H1 (cell line): ENCODE measurements around the gene NOTCH4. TPM values are rescaled to one million over a fixed set of nuclear protein-coding genes. Genes with fewer than 3 reads are reported as not detected.

ENCODE experiments used
- CTCF ChIA-PET: fragments of 300-600 bp; sonication (Branson Sonifier 250); formaldehyde crosslinking; loops from one replicate; lab custom pipeline; 2021; ENCODE audit not compliant: partially characterized antibody; lab: Charles Lee
- POLR2A ChIA-PET: fragments of 300-600 bp; sonication (Branson Sonifier 250); formaldehyde crosslinking; loops from one replicate; lab custom pipeline; 2021; ENCODE audit warnings: inconsistent platforms; ENCODE audit not compliant: partially characterized antibody; lab: Charles Lee
- DNase-seq, 2 experiments: peaks; one replicate each; pipeline versions ENCODE4 v3.0.0 to v3.0.0-alpha.2; 2010 to 2022; ENCODE audit warnings: low spot score in 2 of 2, low read depth in 1 of 2, mixed read lengths in 1 of 2
- FAIRE-seq: peaks from 2 replicates; lab custom pipeline; 2011; peaks lifted over from hg19 to GRCh38; lab: Jason Lieb, UNC
- H2AFZ ChIP-seq: 2 replicates; pipeline ENCODE4 v1.8.1; 2012; ENCODE audit warnings: low read length, inconsistent platforms
- H2AK5ac ChIP-seq: 2 replicates; pipeline ENCODE4 v1.6.1; 2013; ENCODE audit warnings: low read depth, low read length
- H2BK120ac ChIP-seq: replicated peaks from 2 replicates; pipeline ENCODE3; 2013; ENCODE audit warnings: low read depth, low read length, inconsistent platforms
- H2BK12ac ChIP-seq: 2 replicates; pipeline ENCODE4 v1.6.1; 2013; ENCODE audit warnings: low read depth, low read length
- H2BK15ac ChIP-seq: 2 replicates; pipeline ENCODE4 v1.6.1; 2013; ENCODE audit warnings: low read length
- H2BK20ac ChIP-seq: 2 replicates; pipeline ENCODE4 v1.6.1; 2013; ENCODE audit warnings: low read length
- H2BK5ac ChIP-seq: 2 replicates; pipeline ENCODE4 v1.6.1; 2013; ENCODE audit warnings: low read depth, low read length
- H3K14ac ChIP-seq: 2 replicates; pipeline ENCODE4 v1.6.1; 2013; ENCODE audit warnings: inconsistent platforms; ENCODE audit not compliant: insufficient read length
- H3K18ac ChIP-seq: 2 replicates; pipeline ENCODE4 v1.6.1; 2013; ENCODE audit warnings: low read length; ENCODE audit errors: extremely low read depth
- H3K23ac ChIP-seq: 2 replicates; pipeline ENCODE4 v1.6.1; 2013; ENCODE audit warnings: inconsistent platforms; ENCODE audit not compliant: insufficient read length
- H3K23me2 ChIP-seq: 2 replicates; pipeline ENCODE4 v1.6.1; 2013; ENCODE audit warnings: low read depth, low read length
- H3K27ac ChIP-seq: 2 replicates; pipeline ENCODE4 v1.6.1; 2011; ENCODE audit warnings: low read depth, low read length, inconsistent platforms
- H3K27me3 ChIP-seq, 4 experiments: replicated peaks in 1 of 4; 1 replicate in 1 of 4; 2 replicates in 3 of 4; pipeline versions ENCODE4 v1.6.1 to v1.8.1; 2011 to 2013; ENCODE audit warnings: low read length in 3 of 4, mild to moderate bottlenecking in 3 of 4, inconsistent platforms in 2 of 4, mixed read lengths in 2 of 4, moderate library complexity in 1 of 4; ENCODE audit not compliant: control insufficient read depth in 3 of 4, insufficient read depth in 3 of 4; ENCODE audit errors: extremely low read depth in 1 of 4
- H3K36me3 ChIP-seq, 4 experiments: 2 replicates each; pipeline versions ENCODE4 v1.6.1 to v1.8.1; 2011 to 2013; ENCODE audit warnings: mild to moderate bottlenecking in 4 of 4, low read length in 3 of 4, moderate library complexity in 2 of 4, control low read depth in 1 of 4, inconsistent platforms in 1 of 4; ENCODE audit not compliant: insufficient read depth in 4 of 4, control insufficient read depth in 2 of 4
- H3K4ac ChIP-seq: replicated peaks from 2 replicates; pipeline ENCODE3; 2013; ENCODE audit warnings: low read length, low read depth, mixed read lengths, inconsistent platforms; ENCODE audit not compliant: insufficient read length
- H3K4me1 ChIP-seq, 4 experiments: replicated peaks in 1 of 4; 1 replicate in 1 of 4; 2 replicates in 3 of 4; pipeline versions ENCODE4 v1.6.1 to v1.8.1; 2011 to 2013; ENCODE audit warnings: low read length in 3 of 4, inconsistent platforms in 2 of 4, mixed read lengths in 1 of 4; ENCODE audit not compliant: insufficient read depth in 4 of 4, control insufficient read depth in 3 of 4
- H3K4me2 ChIP-seq, 2 experiments: 2 replicates each; pipeline versions ENCODE4 v1.6.1 to v1.8.1; 2011 to 2013; ENCODE audit warnings: low read depth in 2 of 2, low read length in 2 of 2, control low read depth in 1 of 2, inconsistent platforms in 1 of 2, mild to moderate bottlenecking in 1 of 2; ENCODE audit not compliant: insufficient read depth in 1 of 2
- H3K4me3 ChIP-seq, 4 experiments: fragments of 200-600, 300-600 bp in 1 of 4; sonication (generic), shearing (Covaris generic), sonication (Bioruptor Twin) in 1 of 4; 2 replicates each; pipeline versions ENCODE4 v1.5.1 to v1.8.1; 2011 to 2016; ENCODE audit warnings: low read length in 4 of 4, low read depth in 3 of 4, control low read depth in 2 of 4, inconsistent platforms in 2 of 4, mild to moderate bottlenecking in 2 of 4, mixed read lengths in 1 of 4, moderate library complexity in 1 of 4; ENCODE audit not compliant: insufficient read depth in 2 of 4; ENCODE audit errors: extremely low read depth in 1 of 4
- H3K56ac ChIP-seq: replicated peaks from 2 replicates; pipeline ENCODE3; 2013; ENCODE audit warnings: low read depth, mild to moderate bottlenecking, mixed read lengths, low read length, inconsistent platforms; ENCODE audit not compliant: insufficient read length
- H3K79me1 ChIP-seq: 2 replicates; pipeline ENCODE4 v1.6.1; 2013; ENCODE audit warnings: low read depth, low read length, control low read depth
- H3K79me2 ChIP-seq, 2 experiments: 2 replicates each; pipeline versions ENCODE4 v1.6.1 to v1.8.1; 2012 to 2013; ENCODE audit warnings: low read length in 2 of 2, mild to moderate bottlenecking in 2 of 2, inconsistent platforms in 1 of 2; ENCODE audit not compliant: insufficient read depth in 2 of 2, control insufficient read depth in 1 of 2
- H3K9ac ChIP-seq, 4 experiments: replicated peaks in 1 of 4; 1 replicate in 1 of 4; 2 replicates in 3 of 4; pipeline versions ENCODE4 v1.6.1 to v1.8.1; 2011 to 2013; ENCODE audit warnings: low read depth in 3 of 4, low read length in 3 of 4, control low read depth in 2 of 4, mild to moderate bottlenecking in 2 of 4, moderate library complexity in 2 of 4, inconsistent platforms in 1 of 4; ENCODE audit errors: extremely low read depth in 1 of 4
- H3K9me3 ChIP-seq, 2 experiments: 2 replicates each; pipeline versions ENCODE4 v1.6.1 to v1.8.1; 2012 to 2013; ENCODE audit warnings: mild to moderate bottlenecking in 2 of 2, moderate library complexity in 2 of 2, control low read depth in 1 of 2, inconsistent platforms in 1 of 2, low read depth in 1 of 2, low read length in 1 of 2, mixed read lengths in 1 of 2; ENCODE audit not compliant: insufficient read depth in 2 of 2
- H4K20me1 ChIP-seq, 2 experiments: replicated peaks in 1 of 2; 2 replicates each; pipeline versions ENCODE3 to v1.8.1; 2011 to 2013; ENCODE audit warnings: inconsistent platforms in 2 of 2, low read length in 2 of 2, mild to moderate bottlenecking in 1 of 2; ENCODE audit not compliant: insufficient read depth in 2 of 2, control insufficient read depth in 1 of 2
- H4K5ac ChIP-seq: 2 replicates; pipeline ENCODE4 v1.6.1; 2013; ENCODE audit warnings: low read length, low read depth, mixed read lengths, inconsistent platforms; ENCODE audit not compliant: insufficient read length
- H4K8ac ChIP-seq: 2 replicates; pipeline ENCODE4 v1.8.0; 2013; ENCODE audit warnings: mild to moderate bottlenecking, moderate library complexity, low read length, inconsistent platforms; ENCODE audit not compliant: insufficient read depth; ENCODE audit errors: extremely low read depth
- H4K91ac ChIP-seq: replicated peaks from 2 replicates; pipeline ENCODE3; 2013; ENCODE audit warnings: low read length, mixed read lengths, inconsistent platforms; ENCODE audit not compliant: insufficient read length
- BRCA1 ChIP-seq: IDR thresholded peaks from 2 replicates; pipeline ENCODE4 v1.6.1; 2012; ENCODE audit warnings: low read depth, low read length, improper control_type of control experiment
- CEBPB ChIP-seq: IDR thresholded peaks from 2 replicates; pipeline ENCODE4 v1.6.1; 2012; ENCODE audit warnings: low read depth, low read length
- CTBP2 ChIP-seq: IDR thresholded peaks from 2 replicates; pipeline ENCODE4 v1.7.0; 2011; ENCODE audit warnings: borderline replicate concordance, mild to moderate bottlenecking, moderate library complexity, mixed read lengths, low read length; ENCODE audit not compliant: insufficient read depth, insufficient read length
- PHF8 ChIP-seq: fragments of 200-600 bp; sonication (generic); conservative IDR thresholded peaks from 2 replicates; pipeline ENCODE4 v1.7.1; 2012; ENCODE audit warnings: low read depth, mild to moderate bottlenecking, inconsistent platforms, low read length, moderate library complexity
- SRF ChIP-seq: IDR thresholded peaks from 2 replicates; pipeline ENCODE4 v1.6.1; 2011; ENCODE audit warnings: mild to moderate bottlenecking, low read depth, low read length, moderate library complexity
- TBP ChIP-seq: IDR thresholded peaks from 2 replicates; pipeline ENCODE4 v1.6.1; 2011; ENCODE audit warnings: low read depth, low read length, improper control_type of control experiment
- YY1 ChIP-seq: IDR thresholded peaks from 2 replicates; pipeline ENCODE4 v1.6.1; 2011; ENCODE audit warnings: low read depth, mild to moderate bottlenecking, low read length
- ZNF274 ChIP-seq: IDR thresholded peaks from 2 replicates; pipeline ENCODE4 v1.7.0; 2012; ENCODE audit warnings: low read length, borderline replicate concordance; ENCODE audit errors: extremely low read depth
- WGBS, 2 experiments: shearing (Covaris generic) in 1 of 2; methylation state at CpG; one replicate each; pipeline versions ENCODE4 v1.1.6 to v1.1.7; 2013 to 2015; ENCODE audit warnings: low lambda C conversion rate in 2 of 2, mixed read lengths in 2 of 2, inconsistent platforms in 1 of 2, low coverage in 1 of 2, missing lambda C conversion rate in 1 of 2; ENCODE audit not compliant: insufficient replicate concordance in 2 of 2, insufficient coverage in 1 of 2, insufficient read length in 1 of 2; ENCODE audit errors: extremely low coverage in 1 of 2, missing lambda C conversion rate in 1 of 2; 5-methylcytosine and 5-hydroxymethylcytosine counted together
- polyA plus RNA-seq, 7 experiments: library from polyadenylated mRNA; depleted of rRNA in 3 of 7; stranded (reverse) in 5 of 7; unstranded in 2 of 7; fragments of >200 nt in 5 of 7; fragments of 200-250 nt in 2 of 7; gene quantifications; 1 replicate in 5 of 7; 2 replicates in 1 of 7; 4 replicates in 1 of 7; pipeline versions ENCODE4 v1.2.1 to v1.2.3, GENCODE V29; 2011 to 2013; ENCODE audit warnings: missing spikeins in 2 of 7, mixed read lengths in 2 of 7
- total RNA-seq: library from RNA; stranded (reverse); fragmentation: NEBNext Ultra II Directional; extraction: Animal tissue kit (Norgen Biotek cat#: 25700); gene quantifications from 2 replicates; pipeline ENCODE4 v1.2.1, GENCODE V29; 2021

Gene NOTCH4
- total and polyA plus RNA-seq, 2 of the 8 experiments (the other 6 are each of a cell fraction or from before 2014, with no cell fraction given), result 1.9 to 2.8 TPM

GRCh38 chr6:32213649-32214048, 10.2 kb downstream of the NOTCH4 start:
- Histone ChIP-seq H3K79me1 (no peaks in the 10 kb centered on the region; the same call in 1 of the 2 replicates), H3K4me1 (no peaks in the 10 kb centered on the region), H3K36me3 (no peaks in the 10 kb centered on the region), H3K27me3 (no peaks in the 10 kb centered on the region), H2AFZ (no peak overlapping the region), H2BK12ac (no peak overlapping the region), H3K23ac (no peak overlapping the region), H2BK5ac (no peak overlapping the region), H3K14ac (no peak overlapping the region), H4K91ac (no peak overlapping the region), H3K27ac (no peak overlapping the region), H3K18ac (no peak overlapping the region), H3K9ac (no peak overlapping the region), H3K9me3 (no peaks in the 10 kb centered on the region), H2BK20ac (no peak overlapping the region), H4K8ac (no peak overlapping the region), H4K5ac (no peak overlapping the region), H3K23me2 (no peaks in the 10 kb centered on the region; the same call in 1 of the 2 replicates), H4K20me1 (no peaks in the 10 kb centered on the region), H3K4me3 (no peak overlapping the region), H2BK120ac (no peak overlapping the region), H2BK15ac (no peak overlapping the region), H2AK5ac (no peak overlapping the region), H3K4me2 (no peak overlapping the region), H3K79me2 (no peaks in the 10 kb centered on the region), H3K56ac (no peak overlapping the region), H3K4ac (no peak overlapping the region)
- DNase-seq (no peak), FAIRE-seq (no peak)
- ChIA-PET CTCF (interaction anchor here (0.5 to 0.9 kb wide), 3 partner anchors 71 to 1538 kb away, joined by 3 to 4 read pairs (median 3); no protein-coding TSS in a partner anchor), POLR2A (interaction anchor here (1.2 kb wide), 1 partner anchor 11 kb away, joined by 3 read pairs; no protein-coding TSS in a partner anchor)
- 97 to 100% methylated on average over 3 to 5 of the region's 6 CpGs for WGBS, 2 experiments
- no peak for TF ChIP-seq YY1
- no peak for TF ChIP-seq SRF
- TF ChIP-seq PHF8, result no peak
- no peak for TF ChIP-seq BRCA1
- TF ChIP-seq CTBP2, result no peak
- no peak for TF ChIP-seq ZNF274
- no peak for TF ChIP-seq CEBPB
- no peak for TF ChIP-seq TBP
